ENCODE measurements around the gene TKT. TPM values are rescaled to one million over a fixed set of nuclear protein-coding genes. Genes with fewer than 3 reads are reported as not detected.

Gene TKT
- total RNA-seq, 1 experiment from 2014 or later = 761 TPM

GRCh38 chr3:53240989-53241972 lies 14.5 kb downstream of the TKT start:
- DNase-seq (ENCODE audit: low read depth) = no peak

- no peak for DNase-seq (ENCODE audit: low read depth)
Measured at GRCh38 chr3:53239800-53240199, 16.0 kb downstream of the TKT start.

- no peak for DNase-seq (ENCODE audit: low read depth)
Measured at GRCh38 chr3:53238886-53239285, 16.9 kb downstream of the TKT start.

- DNase-seq (ENCODE audit: low read depth) = peak; percentile 99
Measured at GRCh38 chr3:53238051-53238850, 17.6 kb downstream of the TKT start.

GRCh38 chr3:53236112-53236841 lies 19.5 kb downstream of the TKT start:
- peak; percentile 96 for DNase-seq (ENCODE audit: low read depth)

- DNase-seq (ENCODE audit: low read depth) = no peak
Measured at GRCh38 chr3:53235545-53235944, 20.3 kb downstream of the TKT start.

- no peak for DNase-seq (ENCODE audit: low read depth)
Measured at GRCh38 chr3:53234841-53235232, 21.0 kb downstream of the TKT start.

- no peak for DNase-seq (ENCODE audit: low read depth)
Measured at GRCh38 chr3:53234130-53234840, 21.5 kb downstream of the TKT start.

GRCh38 chr3:53232641-53233377 lies 23.0 kb downstream of the TKT start:
- DNase-seq (ENCODE audit: low read depth) = no peak

- DNase-seq (ENCODE audit: low read depth) = no peak
Measured at GRCh38 chr3:53231532-53232511, 24.0 kb downstream of the TKT start.

GRCh38 chr3:53230789-53231188 lies 25.0 kb downstream of the TKT start:
- DNase-seq (ENCODE audit: low read depth) = no peak

- no peak for DNase-seq (ENCODE audit: low read depth)
Measured at GRCh38 chr3:53230041-53230621, 25.7 kb downstream of the TKT start.

- no peak for DNase-seq (ENCODE audit: low read depth)
Measured at GRCh38 chr3:53229606-53230005, 26.2 kb downstream of the TKT start.

GRCh38 chr3:53229171-53229570 lies 26.7 kb downstream of the TKT start:
- no peak for DNase-seq (ENCODE audit: low read depth)

- no peak for DNase-seq (ENCODE audit: low read depth)
Measured at GRCh38 chr3:53227993-53228885, 27.6 kb downstream of the TKT start.

- DNase-seq (ENCODE audit: low read depth) = no peak
Measured at GRCh38 chr3:53226841-53227407, 28.9 kb downstream of the TKT start.

- no peak for DNase-seq (ENCODE audit: low read depth)
Measured at GRCh38 chr3:53226142-53226840, 29.5 kb downstream of the TKT start.
